GM12878 (cell line): ENCODE results near the gene CACNA2D3. TPM values are rescaled to one million over a fixed set of nuclear protein-coding genes. Genes with fewer than 3 reads are reported as not detected.

Source experiments
- ATAC-seq: fragments of 200-7000 bp; cut with Tn5 transposase; 3 replicates; pipeline ENCODE4 v1.9.1; 2020; ENCODE audit warnings: mild to moderate bottlenecking, moderate library complexity
- BruUV-seq: library from RNA; stranded (reverse); fragments of 400-500 nt; replicated peaks from 2 replicates; lab custom pipeline; 2021; lab: Mats Ljungman, UMichigan
- CTCF ChIA-PET: fragments of 300-600 bp; sonication (Branson Sonifier 250); formaldehyde crosslinking; extraction: SDS; loops from one replicate; lab custom pipeline; 2021; ENCODE audit warnings: inconsistent platforms; lab: Yijun Ruan, JAX
- POLR2A ChIA-PET: fragments of 350-600 bp; formaldehyde crosslinking; extraction: SDS; loops from one replicate; lab custom pipeline; 2021; ENCODE audit warnings: inconsistent platforms; lab: Charles Lee
- RAD21 ChIA-PET: fragments of 300-600 bp; sonication (Branson Sonifier 250); formaldehyde crosslinking; loops from one replicate; lab custom pipeline; 2023; ENCODE audit warnings: antibody characterized with exemption; ENCODE audit not compliant: unreplicated experiment; lab: Charles Lee
- SMC1A ChIA-PET: fragments of 300-600 bp; sonication (Branson Sonifier 250); formaldehyde crosslinking; loops from one replicate; lab custom pipeline; 2023; ENCODE audit not compliant: unreplicated experiment, uncharacterized antibody; lab: Charles Lee
- DNase-seq: peaks from one replicate; pipeline ENCODE4 v3.0.0-alpha.2; 2011; ENCODE audit warnings: low read depth, low spot score
- FAIRE-seq: peaks from 3 replicates; lab custom pipeline; 2011; peaks lifted over from hg19 to GRCh38; lab: Jason Lieb, UNC
- H2AFZ ChIP-seq: 2 replicates; pipeline ENCODE4 v1.6.0; 2011; ENCODE audit warnings: low read depth, low read length, control low read depth; ENCODE audit not compliant: control insufficient read depth
- H3K27ac ChIP-seq: 2 replicates; pipeline ENCODE4 v1.5.1; 2011; ENCODE audit warnings: control low read depth; ENCODE audit not compliant: control insufficient read depth, insufficient read depth
- H3K27me3 ChIP-seq, 2 experiments: replicated peaks in 1 of 2; 2 replicates each; pipeline versions ENCODE4 v1.6.0 to v1.6.1; 2011; ENCODE audit warnings: low read length in 1 of 2; ENCODE audit not compliant: control insufficient read depth in 2 of 2, insufficient read depth in 2 of 2
- H3K36me3 ChIP-seq, 2 experiments: 2 replicates each; pipeline ENCODE4 v1.5.1; 2011; ENCODE audit warnings: low read length in 1 of 2; ENCODE audit not compliant: control insufficient read depth in 2 of 2, insufficient read depth in 2 of 2
- H3K4me1 ChIP-seq: 2 replicates; pipeline ENCODE4 v1.6.1; 2011; ENCODE audit warnings: mild to moderate bottlenecking, low read length, moderate library complexity, mixed read lengths; ENCODE audit not compliant: control insufficient read depth, insufficient read depth
- H3K4me2 ChIP-seq: 2 replicates; pipeline ENCODE4 v1.6.0; 2011; ENCODE audit warnings: control low read depth; ENCODE audit not compliant: control insufficient read depth, insufficient read depth
- H3K4me3 ChIP-seq: fragments of 200-600 bp; sonication (generic); 2 replicates; pipeline ENCODE4 v1.5.1; 2016
- H3K79me2 ChIP-seq: 2 replicates; pipeline ENCODE4 v1.6.0; 2011; ENCODE audit warnings: low read length; ENCODE audit not compliant: control insufficient read depth, insufficient read depth
- H3K9ac ChIP-seq: 2 replicates; pipeline ENCODE4 v1.8.0; 2011; ENCODE audit warnings: low read length, control low read depth, mixed read lengths; ENCODE audit not compliant: control insufficient read depth, insufficient read depth
- H3K9me3 ChIP-seq: replicated peaks from 3 replicates; pipeline ENCODE4 v1.5.1; 2011; ENCODE audit warnings: mild to moderate bottlenecking, low read length; ENCODE audit not compliant: control insufficient read depth, insufficient read depth
- H4K20me1 ChIP-seq: 2 replicates; pipeline ENCODE4 v1.6.0; 2011; ENCODE audit not compliant: control insufficient read depth, insufficient read depth
- ATF2 ChIP-seq: IDR thresholded peaks from 2 replicates; pipeline ENCODE4 v1.6.1; 2012; ENCODE audit warnings: low read length, inconsistent platforms
- BHLHE40 ChIP-seq, 2 experiments: fragments of 450-650 bp in 1 of 2; IDR thresholded peaks; 2 replicates each; pipeline ENCODE4 v1.6.1; 2011 to 2017; ENCODE audit warnings: low read depth in 2 of 2, borderline replicate concordance in 1 of 2, improper control_type of control experiment in 1 of 2, low read length in 1 of 2, mild to moderate bottlenecking in 1 of 2
- BRCA1 ChIP-seq: IDR thresholded peaks from 2 replicates; pipeline ENCODE4 v1.6.1; 2011; ENCODE audit warnings: low read depth, low read length, improper control_type of control experiment
- CBX5 ChIP-seq: sonication (generic); IDR thresholded peaks from 2 replicates; pipeline ENCODE4 v1.6.1; 2016; ENCODE audit warnings: low read depth, moderate library complexity, mild to moderate bottlenecking, inconsistent platforms
- EZH2 ChIP-seq: IDR thresholded peaks from 2 replicates; pipeline ENCODE4 v1.6.1; 2012; ENCODE audit warnings: low read depth, mild to moderate bottlenecking, control low read depth, inconsistent platforms, low read length, borderline replicate concordance; ENCODE audit not compliant: control insufficient read depth
- HCFC1 ChIP-seq: fragments of 150-350 bp; IDR thresholded peaks from 2 replicates; pipeline ENCODE4 v1.6.1; 2014; ENCODE audit warnings: low read length
- HDGF ChIP-seq: fragments of 450-650 bp; IDR thresholded peaks from 2 replicates; pipeline ENCODE4 v1.6.1; 2016; ENCODE audit warnings: antibody characterized with exemption
- IKZF1 ChIP-seq: fragments of 450-650 bp; conservative IDR thresholded peaks from 2 replicates; pipeline ENCODE4 v1.6.1; 2017; ENCODE audit warnings: antibody characterized with exemption, mild to moderate bottlenecking
- MEF2A ChIP-seq: IDR thresholded peaks from 2 replicates; pipeline ENCODE4 v1.6.1; 2011; ENCODE audit warnings: low read depth, mild to moderate bottlenecking, low read length, moderate library complexity; ENCODE audit not compliant: insufficient read depth
- MYB ChIP-seq: fragments of 150-350 bp; IDR thresholded peaks from 2 replicates; pipeline ENCODE4 v1.6.1; 2014; ENCODE audit warnings: mild to moderate bottlenecking, low read depth, low read length, borderline replicate concordance
- NFXL1 ChIP-seq: fragments of 450-650 bp; IDR thresholded peaks from 2 replicates; pipeline ENCODE4 v1.6.1; 2017; ENCODE audit warnings: antibody characterized with exemption, mild to moderate bottlenecking, borderline replicate concordance
- NRF1 ChIP-seq: conservative IDR thresholded peaks from 2 replicates; pipeline ENCODE4 v1.6.1; 2011; ENCODE audit warnings: mild to moderate bottlenecking, low read depth, low read length, improper control_type of control experiment
- PML ChIP-seq: IDR thresholded peaks from 2 replicates; pipeline ENCODE4 v1.6.1; 2012; ENCODE audit warnings: low read length, inconsistent platforms
- SIN3A ChIP-seq: IDR thresholded peaks from 2 replicates; pipeline ENCODE4 v1.6.1; 2012; ENCODE audit warnings: low read depth, low read length, improper control_type of control experiment
- SIX5 ChIP-seq: IDR thresholded peaks from 2 replicates; pipeline ENCODE4 v1.6.1; 2011; ENCODE audit warnings: mild to moderate bottlenecking, low read depth, low read length, moderate library complexity; ENCODE audit not compliant: severe bottlenecking
- SKIL ChIP-seq: fragments of 450-650 bp; IDR thresholded peaks from 2 replicates; pipeline ENCODE4 v1.6.1; 2017; ENCODE audit warnings: mild to moderate bottlenecking, low read depth, inconsistent platforms; ENCODE audit not compliant: poor library complexity, severe bottlenecking
- TARDBP ChIP-seq: IDR thresholded peaks from 2 replicates; pipeline ENCODE4 v1.6.1; 2016; ENCODE audit warnings: borderline replicate concordance
- USF2 ChIP-seq: IDR thresholded peaks from 2 replicates; pipeline ENCODE4 v1.6.1; 2011; ENCODE audit warnings: low read depth, low read length, improper control_type of control experiment, borderline replicate concordance
- ZNF207 ChIP-seq: fragments of 450-650 bp; IDR thresholded peaks from 2 replicates; pipeline ENCODE4 v1.6.1; 2014; ENCODE audit warnings: antibody characterized with exemption, mild to moderate bottlenecking, borderline replicate concordance
- WGBS: methylation state at CpG from one replicate; pipeline ENCODE4 v1.1.6; 2016; ENCODE audit warnings: low lambda C conversion rate; ENCODE audit not compliant: insufficient replicate concordance, insufficient coverage; ENCODE audit errors: missing lambda C conversion rate; 5-methylcytosine and 5-hydroxymethylcytosine counted together
- in situ Hi-C: fragments of 300-500 bp; cut with MboI; formaldehyde crosslinking; loops from 9 replicates; pipeline ENCODE4 v1.14.3; 2018; ENCODE audit warnings: mixed read lengths
- intact Hi-C: fragments of 100-400 bp; cut with micrococcal nuclease; formaldehyde crosslinking; loops from one replicate; pipeline ENCODE4 v1.14.2; 2022; ENCODE audit not compliant: unreplicated experiment
- polyA plus RNA-seq, 11 experiments: library from polyadenylated mRNA; depleted of rRNA in 4 of 11; unstranded in 6 of 11; stranded (reverse) in 5 of 11; fragments of >200 nt; fragmentation: Nextera tagmentation in 4 of 11; fragmentation: Illumina TruSeq in 1 of 11; extraction: Ambion mirVana in 4 of 11; extraction: Trizol in 1 of 11; gene quantifications; 1 replicate in 1 of 11; 2 replicates in 10 of 11; pipeline versions ENCODE4 v1.2.1 to v1.2.3, GENCODE V29; 2011 to 2016; ENCODE audit warnings: inconsistent platforms in 2 of 11, missing spikeins in 2 of 11, low read depth in 1 of 11
- total RNA-seq, 4 experiments: library from RNA; depleted of rRNA in 3 of 4; stranded (reverse); fragments of >200 nt in 3 of 4; fragmentation: Illumina TruSeq in 1 of 4; extraction: Trizol in 1 of 4; gene quantifications; 2 replicates each; pipeline versions ENCODE4 v1.2.1 to v1.2.3, GENCODE V29; 2013 to 2021

The CACNA2D3 gene
- total and polyA plus RNA-seq, 10 of the 15 experiments (the other 5 are each of a cell fraction or from before 2014, with no cell fraction given) = not detected

- SMC1A ChIA-PET = no interaction called here
- DNase-seq = no peak
- intact Hi-C loops = no loop called here
- POLR2A ChIA-PET = no interaction called here
- no TSS peak for BruUV-seq
- CTCF ChIA-PET = no interaction called here
- Histone ChIP-seq H3K9ac (no peak overlapping the region), H2AFZ (no peak overlapping the region), H3K4me2 (no peak overlapping the region), H3K27me3 (no peaks in the 10 kb centered on the region; a peak in 1 of 4 replicates), H4K20me1 (no peaks in the 10 kb centered on the region)
- ATAC-seq = no peak
- RAD21 ChIA-PET = no interaction called here
- in situ Hi-C loops = no loop called here
- TF ChIP-seq NFXL1 (no peak), CBX5 (no peak), ATF2 (no peak), ZNF207 (no peak), EZH2 (no peak), MYB (no peak), MEF2A (no peak), HCFC1 (no peak), SIN3A (no peak), TARDBP (no peak), SKIL (no peak), PML (no peak), IKZF1 (no peak), NRF1 (no peak), HDGF (no peak), SIX5 (no peak), USF2 (no peak), BHLHE40 (IDR thresholded peaks at IDR 0.05; ENCODE audit: borderline replicate concordance in 1 of 2, low read depth in 2 of 2, low read length in 1 of 2) (no peak), BRCA1 (no peak)
- TF ChIP-seq, all 136 proteins: peak for 0
- no peaks in the 10 kb centered on the region for H3K36me3 ChIP-seq
- FAIRE-seq = no peak
- H3K4me3 ChIP-seq = no peak overlapping the region
- H3K27ac ChIP-seq = no peak overlapping the region
- H3K4me1 ChIP-seq = no peaks in the 10 kb centered on the region
- WGBS = 57% methylated on average over 3 of the region's 3 CpGs
- H3K79me2 ChIP-seq = no peaks in the 10 kb centered on the region
- H3K9me3 ChIP-seq = no peaks in the 10 kb centered on the region
Observed at GRCh38 chr3:54347060-54347459, 224.7 kb downstream of the CACNA2D3 start.
